ENCODE measurements around the gene MMS19. TPM values are rescaled to one million over a fixed set of nuclear protein-coding genes. Genes with fewer than 3 reads are reported as not detected.

The MMS19 gene
- total RNA-seq, 2 experiments from 2014 or later, result 74.8 to 95.7 TPM

DNA sequence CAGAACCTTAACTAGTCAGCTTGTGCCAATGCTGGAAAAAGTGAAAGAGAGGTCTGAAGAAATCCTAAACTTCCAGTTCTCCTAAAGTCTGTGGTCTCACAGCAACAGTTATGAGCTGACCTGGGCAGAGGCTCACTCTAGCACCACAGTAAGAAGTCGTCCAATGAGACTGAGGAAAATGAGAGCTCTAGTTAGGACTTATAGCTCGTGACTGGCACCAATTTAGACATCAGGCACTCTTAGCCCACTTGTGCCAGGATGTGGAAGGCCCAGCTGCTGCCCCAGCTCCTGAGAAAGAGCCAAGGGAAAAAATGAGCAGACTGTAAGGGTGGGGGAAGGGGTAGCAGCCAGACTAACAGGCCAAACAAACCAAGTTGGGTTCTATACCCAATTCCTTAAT, 7.6 kb downstream of the MMS19 start:
- H3K36me3 ChIP-seq (ENCODE audit: insufficient read depth, low read length), result peaks cover 60% of the 10 kb centered on the region
- H3K79me2 ChIP-seq (ENCODE audit: insufficient read depth, low read depth, low read length), result peaks cover 100% of the 10 kb centered on the region
- H3K4me1 ChIP-seq (ENCODE audit: insufficient read depth, low read length, poor library complexity, severe bottlenecking), result peaks cover 34% of the 10 kb centered on the region
- ChIA-PET POLR2A (no interaction called here), CTCF (ENCODE audit: unreplicated experiment) (no interaction called here)
- peaks cover 24% of the 10 kb centered on the region for H4K20me1 ChIP-seq (ENCODE audit: insufficient read depth, low read length)
- no peaks in the 10 kb centered on the region for H3K9me2 ChIP-seq (ENCODE audit: insufficient read depth, low read length)
- intact Hi-C loops (cut with micrococcal nuclease; ENCODE audit: unreplicated experiment), result no loop called here
- TF ChIP-seq EZH2phosphoT487 (IDR thresholded peaks at IDR 0.05; ENCODE audit: borderline replicate concordance, low read depth, low read length), result no peak
- TF ChIP-seq, protein P1, sequence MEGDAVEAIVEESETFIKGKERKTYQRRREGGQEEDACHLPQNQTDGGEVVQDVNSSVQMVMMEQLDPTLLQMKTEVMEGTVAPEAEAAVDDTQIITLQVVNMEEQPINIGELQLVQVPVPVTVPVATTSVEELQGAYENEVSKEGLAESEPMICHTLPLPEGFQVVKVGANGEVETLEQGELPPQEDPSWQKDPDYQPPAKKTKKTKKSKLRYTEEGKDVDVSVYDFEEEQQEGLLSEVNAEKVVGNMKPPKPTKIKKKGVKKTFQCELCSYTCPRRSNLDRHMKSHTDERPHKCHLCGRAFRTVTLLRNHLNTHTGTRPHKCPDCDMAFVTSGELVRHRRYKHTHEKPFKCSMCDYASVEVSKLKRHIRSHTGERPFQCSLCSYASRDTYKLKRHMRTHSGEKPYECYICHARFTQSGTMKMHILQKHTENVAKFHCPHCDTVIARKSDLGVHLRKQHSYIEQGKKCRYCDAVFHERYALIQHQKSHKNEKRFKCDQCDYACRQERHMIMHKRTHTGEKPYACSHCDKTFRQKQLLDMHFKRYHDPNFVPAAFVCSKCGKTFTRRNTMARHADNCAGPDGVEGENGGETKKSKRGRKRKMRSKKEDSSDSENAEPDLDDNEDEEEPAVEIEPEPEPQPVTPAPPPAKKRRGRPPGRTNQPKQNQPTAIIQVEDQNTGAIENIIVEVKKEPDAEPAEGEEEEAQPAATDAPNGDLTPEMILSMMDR (conservative IDR thresholded peaks at IDR 0.05; ENCODE audit: low read length), result no peak
- H3K9me3 ChIP-seq (ENCODE audit: low read length), result no peaks in the 10 kb centered on the region
- H3K4me3 ChIP-seq (ENCODE audit: low read depth, low read length, poor library complexity, severe bottlenecking), result no peak overlapping the region
- no peak overlapping the region for H2AFZ ChIP-seq (ENCODE audit: low read length)
- DNase-seq (ENCODE audit: low spot score), result no peak
- no TSS peak for BruUV-seq (replicated peaks)
- H3K4me2 ChIP-seq (ENCODE audit: low read length), result no peak overlapping the region
- no peak overlapping the region for H3K27ac ChIP-seq (ENCODE audit: low read depth, low read length, poor library complexity, severe bottlenecking)

DNA sequence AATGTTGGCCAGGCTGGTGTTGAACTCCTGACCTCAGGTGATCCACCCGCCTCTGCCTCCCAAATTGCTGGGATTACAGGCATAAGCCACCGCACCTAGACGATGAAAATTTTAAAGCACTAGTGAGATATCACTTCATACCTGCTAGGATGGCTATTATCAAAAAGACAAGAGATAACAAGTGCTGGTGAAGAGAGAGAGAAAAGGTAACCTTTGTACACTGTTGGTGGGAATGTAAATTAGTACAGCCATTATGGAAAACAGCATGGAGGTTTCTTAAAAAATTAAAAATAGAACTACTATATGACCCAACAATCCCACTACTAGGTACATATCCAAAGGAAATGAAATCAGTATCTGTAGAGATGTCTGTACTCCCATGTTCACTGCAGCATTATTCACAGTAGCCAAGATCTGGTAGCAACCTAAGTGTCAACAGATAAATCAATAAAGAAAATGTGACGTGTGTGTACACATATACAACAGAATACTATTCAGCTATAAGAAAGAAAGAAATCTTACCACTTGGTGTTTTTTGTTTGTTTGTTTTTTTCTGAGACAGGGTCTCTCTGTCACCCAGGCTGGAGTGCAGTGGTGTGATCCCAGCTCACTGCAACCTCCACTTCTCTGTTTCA, 12.5 kb downstream of the MMS19 start:
- Histone ChIP-seq H2AFZ (ENCODE audit: low read length) (no peak overlapping the region), H3K9me3 (ENCODE audit: low read length) (no peaks in the 10 kb centered on the region), H3K27ac (ENCODE audit: low read depth, low read length, poor library complexity, severe bottlenecking) (no peak overlapping the region), H3K4me3 (ENCODE audit: low read depth, low read length, poor library complexity, severe bottlenecking) (no peak overlapping the region), H3K4me2 (ENCODE audit: low read length) (no peak overlapping the region), H3K36me3 (ENCODE audit: insufficient read depth, low read length) (peaks cover 70% of the 10 kb centered on the region), H4K20me1 (ENCODE audit: insufficient read depth, low read length) (peaks cover 7% of the 10 kb centered on the region), H3K9me2 (ENCODE audit: insufficient read depth, low read length) (no peaks in the 10 kb centered on the region), H3K79me2 (ENCODE audit: insufficient read depth, low read depth, low read length) (peaks cover 62% of the 10 kb centered on the region), H3K4me1 (ENCODE audit: insufficient read depth, low read length, poor library complexity, severe bottlenecking) (peaks cover 6% of the 10 kb centered on the region)
- CTCF ChIA-PET (ENCODE audit: unreplicated experiment), result interaction anchor here (0.7 kb wide), 1 partner anchor 85 kb away, joined by 3 read pairs; no protein-coding TSS in a partner anchor
- BruUV-seq (replicated peaks), result no TSS peak
- TF ChIP-seq, protein P1 (conservative IDR thresholded peaks at IDR 0.05; ENCODE audit: low read length), result no peak
- TF ChIP-seq EZH2phosphoT487 (IDR thresholded peaks at IDR 0.05; ENCODE audit: borderline replicate concordance, low read depth, low read length), result no peak
- intact Hi-C loops (cut with micrococcal nuclease; ENCODE audit: unreplicated experiment), result no loop called here
- POLR2A ChIA-PET, result no interaction called here
- no peak for DNase-seq (ENCODE audit: low spot score)

DNA sequence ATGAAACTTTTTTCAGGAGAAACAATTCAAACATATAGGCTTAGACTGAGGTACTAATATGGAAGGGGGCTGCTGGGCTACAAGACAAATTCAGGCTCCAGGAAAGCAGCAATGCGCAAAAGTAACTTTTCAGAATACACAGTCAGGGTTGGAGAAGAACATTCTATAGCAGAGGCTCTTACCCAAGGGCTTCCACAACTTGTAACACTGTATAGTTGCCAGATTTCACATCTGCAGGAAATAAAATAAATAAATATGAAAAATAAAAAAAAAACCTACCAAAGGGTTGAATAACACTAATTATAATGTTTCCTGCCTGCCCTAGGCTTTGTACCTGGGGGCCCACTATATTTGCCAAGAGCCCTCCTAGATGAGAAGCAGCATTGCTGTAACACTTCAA, 14.3 kb downstream of the MMS19 start:
- Histone ChIP-seq H2AFZ (ENCODE audit: low read length) (no peak overlapping the region), H3K4me2 (ENCODE audit: low read length) (no peak overlapping the region), H3K9me2 (ENCODE audit: insufficient read depth, low read length) (no peaks in the 10 kb centered on the region), H4K20me1 (ENCODE audit: insufficient read depth, low read length) (peaks cover 5% of the 10 kb centered on the region), H3K4me1 (ENCODE audit: insufficient read depth, low read length, poor library complexity, severe bottlenecking) (no peaks in the 10 kb centered on the region), H3K9me3 (ENCODE audit: low read length) (no peaks in the 10 kb centered on the region), H3K79me2 (ENCODE audit: insufficient read depth, low read depth, low read length) (peaks cover 44% of the 10 kb centered on the region), H3K27ac (ENCODE audit: low read depth, low read length, poor library complexity, severe bottlenecking) (no peak overlapping the region), H3K36me3 (ENCODE audit: insufficient read depth, low read length) (peaks cover 78% of the 10 kb centered on the region), H3K4me3 (ENCODE audit: low read depth, low read length, poor library complexity, severe bottlenecking) (no peak overlapping the region)
- POLR2A ChIA-PET, result no interaction called here
- no TSS peak for BruUV-seq (replicated peaks)
- intact Hi-C loops (cut with micrococcal nuclease; ENCODE audit: unreplicated experiment), result no loop called here
- CTCF ChIA-PET (ENCODE audit: unreplicated experiment), result no interaction called here
- TF ChIP-seq, protein P1 (conservative IDR thresholded peaks at IDR 0.05; ENCODE audit: low read length), result no peak
- no peak for TF ChIP-seq EZH2phosphoT487 (IDR thresholded peaks at IDR 0.05; ENCODE audit: borderline replicate concordance, low read depth, low read length)
- DNase-seq (ENCODE audit: low spot score), result no peak
